ENCODE data around the gene DIS3L2. TPM values are rescaled to one million over a fixed set of nuclear protein-coding genes. Genes with fewer than 3 reads are reported as not detected.
"Not testable (repeated sequence)": the region's sequence is repeated elsewhere in the genome, so short reads cannot be mapped to it uniquely, and the experiment has no call there.

Gene DIS3L2
- total RNA-seq, 3 donors from 2014 or later, result 28.5 to 43.0 (median 42.5) TPM

- no peak for ATAC-seq
- intact Hi-C loops (cut with DNase I, micrococcal nuclease), result no loop called here
- no peak for TF ChIP-seq CTCF (IDR thresholded peaks at IDR 0.05)
- H3K4me3 ChIP-seq, result no peak overlapping the region
- H3K4me1 ChIP-seq (ENCODE audit: low read depth), result no peaks in the 10 kb centered on the region
- DNase-seq, result no peak
- H3K36me3 ChIP-seq (ENCODE audit: low read depth), result no peaks in the 10 kb centered on the region
- no peaks in the 10 kb centered on the region for H3K9me3 ChIP-seq
These were observed 371.4 kb downstream of the DIS3L2 start for GRCh38 chr2:232332940-232333259.

- Histone ChIP-seq H3K9me3 (no peaks in the 10 kb centered on the region), H3K36me3 (ENCODE audit: low read depth) (no peaks in the 10 kb centered on the region), H3K4me1 (ENCODE audit: low read depth) (no peaks in the 10 kb centered on the region), H3K4me3 (no peak overlapping the region)
- intact Hi-C loops (cut with DNase I, micrococcal nuclease), result no loop called here
- ATAC-seq (no peak), DNase-seq (peak in 2 of 3 donors; percentile 21 to 43)
- no peak for TF ChIP-seq CTCF (IDR thresholded peaks at IDR 0.05)
These were observed 372.0 kb downstream of the DIS3L2 start for GRCh38 chr2:232333361-232334135.

- intact Hi-C loops (cut with DNase I, micrococcal nuclease); ATAC-seq; H3K4me3 ChIP-seq; H3K36me3 ChIP-seq (ENCODE audit: low read depth); H3K9me3 ChIP-seq; H3K4me1 ChIP-seq (ENCODE audit: low read depth): not testable (repeated sequence)
- peak in 2 of 3 donors; percentile 3 to 44 for DNase-seq
These were observed 372.8 kb downstream of the DIS3L2 start for GRCh38 chr2:232334136-232334884.

- H3K36me3 ChIP-seq (ENCODE audit: low read depth); H3K4me1 ChIP-seq (ENCODE audit: low read depth); H3K9me3 ChIP-seq; intact Hi-C loops (cut with DNase I, micrococcal nuclease); H3K4me3 ChIP-seq; ATAC-seq: not testable (repeated sequence)
- peak in 1 of 3 donors; percentile 7 for DNase-seq
These were observed 373.3 kb downstream of the DIS3L2 start for GRCh38 chr2:232334885-232335205.

- H3K9me3 ChIP-seq; H3K4me1 ChIP-seq (ENCODE audit: low read depth); H3K36me3 ChIP-seq (ENCODE audit: low read depth); intact Hi-C loops (cut with DNase I, micrococcal nuclease); H3K4me3 ChIP-seq: not testable (repeated sequence)
- peak; percentile 60 for TF ChIP-seq CTCF (IDR thresholded peaks at IDR 0.05)
- ATAC-seq (peak; percentile 57), DNase-seq (peak in 2 of 3 donors; percentile 25 to 44)
These were observed 373.8 kb downstream of the DIS3L2 start for GRCh38 chr2:232335206-232335858.

- no peaks in the 10 kb centered on the region for H3K36me3 ChIP-seq (ENCODE audit: low read depth)
- intact Hi-C loops (cut with DNase I, micrococcal nuclease), result no loop called here
- DNase-seq, result peak in 1 of 3 donors; percentile 11
- H3K4me1 ChIP-seq (ENCODE audit: low read depth), result no peaks in the 10 kb centered on the region
- H3K4me3 ChIP-seq, result no peak overlapping the region
- TF ChIP-seq CTCF (IDR thresholded peaks at IDR 0.05), result no peak
- H3K9me3 ChIP-seq, result no peaks in the 10 kb centered on the region
- ATAC-seq, result no peak
These were observed 374.3 kb downstream of the DIS3L2 start for GRCh38 chr2:232335859-232336215.

Measured in mucosa of descending colon (tissue), 3 donors.